Glutamatergic neuron (in vitro differentiated cells): Measurements from ENCODE around the gene GALE. TPM values are rescaled to one million over a fixed set of nuclear protein-coding genes. Genes with fewer than 3 reads are reported as not detected.
A peak's percentile ranks its signal among the peaks of the same experiment; 100 is the strongest.

Experiments
- DNase-seq: peaks from one replicate; pipeline ENCODE4 v3.0.0; 2022
- H3K27ac Mint-ChIP-seq: one replicate; pipeline ENCODE4 v1.8.0; 2020; ENCODE audit warnings: mild to moderate bottlenecking, mixed read lengths, inconsistent platforms; ENCODE audit not compliant: unreplicated experiment
- H3K27me3 Mint-ChIP-seq: one replicate; pipeline ENCODE4 v1.8.0; 2020; ENCODE audit warnings: mild to moderate bottlenecking, moderate library complexity, mixed read lengths, inconsistent platforms; ENCODE audit not compliant: unreplicated experiment
- H3K36me3 Mint-ChIP-seq: one replicate; pipeline ENCODE4 v1.8.0; 2020; ENCODE audit warnings: mild to moderate bottlenecking, mixed read lengths, inconsistent platforms; ENCODE audit not compliant: unreplicated experiment
- H3K4me1 Mint-ChIP-seq: one replicate; pipeline ENCODE4 v1.8.0; 2020; ENCODE audit warnings: mild to moderate bottlenecking, low read depth, mixed read lengths, inconsistent platforms; ENCODE audit not compliant: unreplicated experiment
- H3K4me3 Mint-ChIP-seq: one replicate; pipeline ENCODE4 v1.8.0; 2020; ENCODE audit warnings: mild to moderate bottlenecking, mixed read lengths, inconsistent platforms; ENCODE audit not compliant: unreplicated experiment
- H3K9me3 Mint-ChIP-seq: one replicate; pipeline ENCODE4 v1.8.0; 2020; ENCODE audit warnings: mild to moderate bottlenecking, moderate library complexity, mixed read lengths, inconsistent platforms; ENCODE audit not compliant: unreplicated experiment
- CTCF ChIP-seq: fragments of 200-600 bp; sonication (generic); IDR thresholded peaks from one replicate; pipeline ENCODE4 v1.5.0; 2021; ENCODE audit not compliant: partially characterized antibody, unreplicated experiment
- total RNA-seq: library from RNA; stranded (reverse); fragmentation: NEBNext Ultra II Directional; extraction: Animal tissue kit (Norgen Biotek cat#: 25700); gene quantifications from one replicate; pipeline ENCODE4 v1.2.1, GENCODE V29; 2021; ENCODE audit not compliant: unreplicated experiment

Gene GALE
- total RNA-seq, 1 donor from 2014 or later = 32.6 TPM

- Mint-ChIP-seq H3K9me3 (peaks cover 5% of the 10 kb centered on the region), H3K36me3 (no peaks in the 10 kb centered on the region), H3K4me3 (peak overlapping the region; percentile 46), H3K4me1 (peaks cover 2% of the 10 kb centered on the region), H3K27ac (no peak overlapping the region), H3K27me3 (peaks cover 2% of the 10 kb centered on the region)
- no peak for DNase-seq
- TF ChIP-seq CTCF = no peak
These were observed 1.3 kb upstream of the GALE start for GRCh38 chr1:23801876-23802275.

GRCh38 chr1:23801338-23801748, 789 bp upstream of the GALE start:
- peaks cover 5% of the 10 kb centered on the region for H3K9me3 Mint-ChIP-seq
- no peak for DNase-seq
- TF ChIP-seq CTCF = no peak

GRCh38 chr1:23799570-23800399, 769 bp downstream of the GALE start:
- peaks cover 7% of the 10 kb centered on the region for H3K9me3 Mint-ChIP-seq
- no peak for TF ChIP-seq CTCF
- peak; percentile 61 for DNase-seq
- H3K36me3 Mint-ChIP-seq = no peaks in the 10 kb centered on the region
- peak overlapping the region; percentile 93 for H3K4me3 Mint-ChIP-seq
- H3K27ac Mint-ChIP-seq = peak overlapping the region; percentile 89
- peaks cover 2% of the 10 kb centered on the region for H3K4me1 Mint-ChIP-seq
- peaks cover 3% of the 10 kb centered on the region for H3K27me3 Mint-ChIP-seq

More at GRCh38 chr1:23801338-23801748, 789 bp upstream of the GALE start:
- Mint-ChIP-seq H3K4me3 (peak overlapping the region; percentile 91), H3K27ac (peak overlapping the region; percentile 48), H3K27me3 (peaks cover 2% of the 10 kb centered on the region), H3K4me1 (peaks cover 2% of the 10 kb centered on the region), H3K36me3 (no peaks in the 10 kb centered on the region)

- Mint-ChIP-seq H3K9me3 (peaks cover 7% of the 10 kb centered on the region), H3K27ac (no peak overlapping the region), H3K27me3 (peaks cover 3% of the 10 kb centered on the region), H3K4me1 (peaks cover 2% of the 10 kb centered on the region), H3K4me3 (peak overlapping the region; percentile 93), H3K36me3 (no peaks in the 10 kb centered on the region)
- no peak for DNase-seq
- TF ChIP-seq CTCF = no peak
These were observed 1.3 kb downstream of the GALE start for GRCh38 chr1:23799255-23799569.

- peaks cover 3% of the 10 kb centered on the region for H3K27me3 Mint-ChIP-seq
- TF ChIP-seq CTCF = no peak
- no peaks in the 10 kb centered on the region for H3K36me3 Mint-ChIP-seq
- H3K4me1 Mint-ChIP-seq = peaks cover 2% of the 10 kb centered on the region
- H3K27ac Mint-ChIP-seq = no peak overlapping the region
- DNase-seq = no peak
- no peak overlapping the region for H3K4me3 Mint-ChIP-seq
- peaks cover 7% of the 10 kb centered on the region for H3K9me3 Mint-ChIP-seq
These were observed 1.9 kb downstream of the GALE start for GRCh38 chr1:23798662-23799142.
